IMR-90 (cell line): ENCODE measurements around the gene HOXA13. TPM values are rescaled to one million over a fixed set of nuclear protein-coding genes. Genes with fewer than 3 reads are reported as not detected.

Experiments used
- ATAC-seq: fragments of 200-7000 bp; cut with Tn5 transposase; 2 replicates; pipeline ENCODE4 v1.9.1; 2020; ENCODE audit warnings: low read depth, mild to moderate bottlenecking, moderate library complexity
- BruUV-seq: library from RNA; stranded (reverse); fragments of 400-500 nt; replicated peaks from 2 replicates; lab custom pipeline; 2021; lab: Mats Ljungman, UMichigan
- CTCF ChIA-PET: fragments of 300-600 bp; formaldehyde crosslinking; extraction: SDS; loops from one replicate; lab custom pipeline; 2021; ENCODE audit warnings: antibody characterized with exemption; lab: Yijun Ruan, JAX
- POLR2A ChIA-PET: fragments of 300-600 bp; sonication (Branson Sonifier 250); formaldehyde crosslinking; loops from one replicate; lab custom pipeline; 2022; ENCODE audit warnings: antibody characterized with exemption; ENCODE audit not compliant: unreplicated experiment; lab: Charles Lee
- DNase-seq: peaks from one replicate; pipeline ENCODE4 v3.0.0; 2013
- H2AFZ ChIP-seq: replicated peaks from 2 replicates; pipeline ENCODE3; 2013; ENCODE audit warnings: low read length, mild to moderate bottlenecking; ENCODE audit not compliant: poor library complexity
- H2AK5ac ChIP-seq: 2 replicates; pipeline ENCODE4 v1.6.1; 2013; ENCODE audit warnings: low read depth, low read length, inconsistent platforms
- H2AK9ac ChIP-seq: replicated peaks from 2 replicates; pipeline ENCODE3; 2013; ENCODE audit warnings: mild to moderate bottlenecking, low read depth, low read length, moderate library complexity; ENCODE audit not compliant: poor library complexity
- H2BK120ac ChIP-seq: 2 replicates; pipeline ENCODE4 v1.6.1; 2013; ENCODE audit warnings: low read depth, low read length, inconsistent platforms
- H2BK15ac ChIP-seq: 3 replicates; pipeline ENCODE4 v1.6.1; 2013; ENCODE audit warnings: low read depth, low read length, inconsistent platforms
- H2BK20ac ChIP-seq: 2 replicates; pipeline ENCODE4 v1.6.1; 2013; ENCODE audit warnings: low read depth, mild to moderate bottlenecking, inconsistent platforms, low read length, moderate library complexity
- H2BK5ac ChIP-seq: 2 replicates; pipeline ENCODE4 v1.6.1; 2013; ENCODE audit warnings: mild to moderate bottlenecking, low read depth, low read length, inconsistent platforms; ENCODE audit not compliant: poor library complexity, severe bottlenecking
- H3K14ac ChIP-seq: replicated peaks from 2 replicates; pipeline ENCODE4 v1.6.1; 2013; ENCODE audit warnings: low read depth, low read length, inconsistent platforms
- H3K18ac ChIP-seq: 2 replicates; pipeline ENCODE4 v1.6.1; 2013; ENCODE audit warnings: low read depth, low read length, control low read depth
- H3K23ac ChIP-seq: 2 replicates; pipeline ENCODE4 v1.6.1; 2013; ENCODE audit warnings: low read depth, low read length, inconsistent platforms
- H3K27ac ChIP-seq: 2 replicates; pipeline ENCODE4 v1.5.1; 2013; ENCODE audit warnings: mild to moderate bottlenecking, control low read depth, low read length; ENCODE audit not compliant: insufficient read depth
- H3K27me3 ChIP-seq: 2 replicates; pipeline ENCODE4 v1.6.1; 2013; ENCODE audit warnings: low read length; ENCODE audit not compliant: control insufficient read depth, insufficient read depth
- H3K36me3 ChIP-seq: 2 replicates; pipeline ENCODE4 v1.6.1; 2013; ENCODE audit warnings: low read length, mixed read lengths; ENCODE audit not compliant: control insufficient read depth, insufficient read depth
- H3K4ac ChIP-seq: 2 replicates; pipeline ENCODE4 v1.6.1; 2013; ENCODE audit warnings: low read depth, low read length, inconsistent platforms
- H3K4me1 ChIP-seq: 2 replicates; pipeline ENCODE4 v1.6.1; 2013; ENCODE audit warnings: low read length, mixed read lengths; ENCODE audit not compliant: control insufficient read depth, insufficient read depth
- H3K4me2 ChIP-seq: 2 replicates; pipeline ENCODE4 v1.6.1; 2013; ENCODE audit warnings: low read depth, mild to moderate bottlenecking, control low read depth, low read length, moderate library complexity
- H3K4me3 ChIP-seq: 2 replicates; pipeline ENCODE4 v1.5.1; 2013; ENCODE audit warnings: low read depth, mild to moderate bottlenecking, control low read depth, low read length, moderate library complexity; ENCODE audit not compliant: insufficient read depth
- H3K56ac ChIP-seq: 2 replicates; pipeline ENCODE4 v1.6.1; 2013; ENCODE audit warnings: low read length, inconsistent platforms; ENCODE audit not compliant: insufficient read depth; ENCODE audit errors: extremely low read depth
- H3K79me1 ChIP-seq, 2 experiments: 2 replicates each; pipeline ENCODE4 v1.6.1; 2013; ENCODE audit warnings: low read length in 2 of 2, inconsistent platforms in 1 of 2, low read depth in 1 of 2
- H3K9ac ChIP-seq: 2 replicates; pipeline ENCODE4 v1.6.1; 2013; ENCODE audit warnings: low read depth, low read length, control low read depth
- H3K9me1 ChIP-seq: 2 replicates; pipeline ENCODE4 v1.6.1; 2013; ENCODE audit warnings: low read length, inconsistent platforms; ENCODE audit not compliant: insufficient read depth
- H3K9me3 ChIP-seq: 2 replicates; pipeline ENCODE4 v1.6.1; 2013; ENCODE audit warnings: low read length; ENCODE audit not compliant: control insufficient read depth, insufficient read depth
- H4K20me1 ChIP-seq: 2 replicates; pipeline ENCODE4 v1.6.1; 2013; ENCODE audit warnings: low read length, inconsistent platforms; ENCODE audit not compliant: insufficient read depth
- H4K5ac ChIP-seq: 2 replicates; pipeline ENCODE4 v1.6.1; 2013; ENCODE audit warnings: mild to moderate bottlenecking, low read depth, low read length, control low read depth
- H4K8ac ChIP-seq, 2 experiments: 2 replicates each; pipeline ENCODE4 v1.6.1; 2013; ENCODE audit warnings: low read depth in 2 of 2, low read length in 2 of 2, control low read depth in 1 of 2, inconsistent platforms in 1 of 2
- H4K91ac ChIP-seq: 2 replicates; pipeline ENCODE4 v1.6.1; 2013; ENCODE audit warnings: low read depth, low read length, inconsistent platforms; ENCODE audit not compliant: insufficient read depth
- BHLHE40 ChIP-seq: fragments of 150-350 bp; IDR thresholded peaks from 2 replicates; pipeline ENCODE4 v1.6.1; 2016; ENCODE audit warnings: mild to moderate bottlenecking, low read depth, low read length
- CEBPB ChIP-seq: IDR thresholded peaks from 2 replicates; pipeline ENCODE4 v1.6.1; 2012; ENCODE audit warnings: low read depth, low read length, improper control_type of control experiment
- CHD1 ChIP-seq: IDR thresholded peaks from 2 replicates; pipeline ENCODE4 v1.6.1; 2012; ENCODE audit warnings: low read depth, low read length, improper control_type of control experiment
- FOS ChIP-seq: fragments of 150-350 bp; IDR thresholded peaks from 2 replicates; pipeline ENCODE4 v1.6.1; 2016; ENCODE audit warnings: low read depth, low read length
- MAFK ChIP-seq: IDR thresholded peaks from 2 replicates; pipeline ENCODE4 v1.6.1; 2012; ENCODE audit warnings: low read depth, low read length, improper control_type of control experiment
- MAZ ChIP-seq: IDR thresholded peaks from 2 replicates; pipeline ENCODE4 v1.6.1; 2012; ENCODE audit warnings: low read depth, mild to moderate bottlenecking, low read length, improper control_type of control experiment, moderate library complexity, borderline replicate concordance
- MXI1 ChIP-seq: IDR thresholded peaks from 2 replicates; pipeline ENCODE4 v1.6.1; 2012; ENCODE audit warnings: low read depth, mild to moderate bottlenecking, low read length, moderate library complexity, borderline replicate concordance
- NFE2L2 ChIP-seq: fragments of 150-350 bp; IDR thresholded peaks from 2 replicates; pipeline ENCODE4 v1.6.1; 2016; ENCODE audit warnings: low read depth, mild to moderate bottlenecking, low read length
- POLR2A ChIP-seq: IDR thresholded peaks from 2 replicates; pipeline ENCODE4 v1.6.1; 2012; ENCODE audit warnings: mild to moderate bottlenecking, low read depth, low read length
- RAD21 ChIP-seq: IDR thresholded peaks from 2 replicates; pipeline ENCODE4 v1.6.1; 2012; ENCODE audit warnings: low read length, improper control_type of control experiment
- RCOR1 ChIP-seq: IDR thresholded peaks from 2 replicates; pipeline ENCODE4 v1.6.1; 2012; ENCODE audit warnings: mild to moderate bottlenecking, low read length, improper control_type of control experiment; ENCODE audit not compliant: insufficient replicate concordance
- RFX5 ChIP-seq: IDR thresholded peaks from 2 replicates; pipeline ENCODE4 v1.8.0; 2012; ENCODE audit warnings: low read depth, mild to moderate bottlenecking, low read length, moderate library complexity
- SMC3 ChIP-seq: fragments of 150-350 bp; IDR thresholded peaks from 2 replicates; pipeline ENCODE4 v1.6.1; 2016; ENCODE audit warnings: low read depth, mild to moderate bottlenecking, antibody characterized with exemption, low read length, moderate library complexity
- WGBS, 2 experiments: methylation state at CpG; one replicate each; pipeline versions ENCODE4 v1.1.5 to v1.1.7; 2013; ENCODE audit warnings: missing lambda C conversion rate in 2 of 2; ENCODE audit not compliant: insufficient read length in 1 of 2; ENCODE audit errors: extremely low coverage in 2 of 2; 5-methylcytosine and 5-hydroxymethylcytosine counted together
- dilution Hi-C: fragments of 300-500 bp; cut with HindIII; formaldehyde crosslinking; loops from one replicate; pipeline ENCODE4 v1.14.3; 2018; ENCODE audit warnings: low sequenced_read_pairs; ENCODE audit not compliant: unreplicated experiment
- in situ Hi-C: fragments of 300-500 bp; cut with MboI; formaldehyde crosslinking; loops from 3 replicates; pipeline ENCODE4 v1.14.3; 2019; ENCODE audit warnings: low sequenced_read_pairs, inconsistent platforms, mixed read lengths
- intact Hi-C: fragments of 100-400 bp; cut with micrococcal nuclease; formaldehyde crosslinking; loops from 2 replicates; pipeline ENCODE4 v1.10.0; 2022
- polyA plus RNA-seq, 3 experiments: library from polyadenylated mRNA; depleted of rRNA; stranded (reverse); fragments of >200 nt; gene quantifications; 2 replicates each; pipeline ENCODE4 v1.2.3, GENCODE V29; 2012; ENCODE audit warnings: low replicate concordance in 1 of 3
- total RNA-seq: library from RNA; depleted of rRNA; stranded (reverse); fragments of >200 nt; gene quantifications from 2 replicates; pipeline ENCODE4 v1.2.3, GENCODE V29; 2012
- TF ChIP-seq, protein P1 (sequence below): fragments of 150-350 bp; IDR thresholded peaks from 2 replicates; pipeline ENCODE4 v1.6.1; 2016; ENCODE audit warnings: low read depth, mild to moderate bottlenecking, low read length, moderate library complexity, borderline replicate concordance
- TF ChIP-seq, protein P2 (sequence below): conservative IDR thresholded peaks from 2 replicates; pipeline ENCODE4 v1.5.1; 2012; ENCODE audit warnings: mild to moderate bottlenecking, low read depth, low read length, improper control_type of control experiment
- TF ChIP-seq, protein P3 (sequence below): fragments of 150-350 bp; IDR thresholded peaks from 2 replicates; pipeline ENCODE4 v1.6.1; 2017; ENCODE audit warnings: mild to moderate bottlenecking, antibody characterized with exemption, low read length, low read depth

Gene HOXA13
- total and polyA plus RNA-seq, 2 of the 4 experiments (the other 2 are of a cell fraction) = not detected

DNA sequence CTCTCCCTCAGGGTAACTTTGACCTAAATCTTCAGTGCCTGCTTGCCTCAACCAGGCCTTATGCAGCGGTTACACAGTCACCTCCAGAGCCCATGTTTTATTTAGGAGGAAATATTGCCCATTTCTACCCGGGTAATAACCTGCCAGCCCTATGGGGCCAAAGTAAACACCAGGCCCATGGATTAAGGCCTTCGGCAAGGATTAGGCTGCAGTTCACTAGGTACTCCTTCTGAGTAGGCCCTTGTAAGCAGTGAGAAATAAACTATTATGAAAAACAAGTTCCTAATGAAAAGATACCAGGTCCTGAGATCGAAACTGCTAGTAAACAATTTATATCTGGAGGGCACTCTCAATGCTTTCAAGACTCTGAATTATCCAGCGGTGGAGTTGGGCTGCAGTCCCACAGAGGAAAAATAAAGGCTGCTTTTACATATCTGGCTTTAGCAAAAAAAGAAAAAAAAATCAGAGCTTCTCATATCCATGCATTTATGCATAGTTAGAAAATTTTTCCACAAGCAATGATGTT, 22.0 kb downstream of the HOXA13 start:
- Histone ChIP-seq H2BK20ac (no peak overlapping the region), H2AK5ac (no peak overlapping the region), H2AK9ac (no peak overlapping the region), H3K56ac (no peak overlapping the region), H4K5ac (no peak overlapping the region), H3K9me3 (peaks cover 3% of the 10 kb centered on the region; the same call in 1 of the 2 replicates), H3K4me2 (no peak overlapping the region), H3K79me1 (no peaks in the 10 kb centered on the region), H3K9ac (no peak overlapping the region), H4K20me1 (0 out of 2 replicates have a peak, but pooled peaks cover 7% of the 10 kb centered on the region), H3K18ac (no peak overlapping the region), H2BK120ac (no peak overlapping the region), H3K27me3 (peaks cover 88% of the 10 kb centered on the region), H3K4ac (no peak overlapping the region), H3K9me1 (no peaks in the 10 kb centered on the region), H3K23ac (no peak overlapping the region), H3K27ac (no peak overlapping the region), H3K14ac (no peak overlapping the region), H2BK5ac (no peak overlapping the region), H4K8ac (no peak overlapping the region), H4K91ac (no peak overlapping the region), H2BK15ac (no peak overlapping the region), H3K4me1 (no peaks in the 10 kb centered on the region; the same call in 1 of the 2 replicates), H3K36me3 (no peaks in the 10 kb centered on the region), H2AFZ (no peak overlapping the region), H3K4me3 (no peak overlapping the region)
- BruUV-seq = no TSS peak
- no peak for ATAC-seq
- no peak for TF ChIP-seq MAFK
- TF ChIP-seq NFE2L2 = no peak
- TF ChIP-seq SMC3 = no peak
- TF ChIP-seq, protein P1, sequence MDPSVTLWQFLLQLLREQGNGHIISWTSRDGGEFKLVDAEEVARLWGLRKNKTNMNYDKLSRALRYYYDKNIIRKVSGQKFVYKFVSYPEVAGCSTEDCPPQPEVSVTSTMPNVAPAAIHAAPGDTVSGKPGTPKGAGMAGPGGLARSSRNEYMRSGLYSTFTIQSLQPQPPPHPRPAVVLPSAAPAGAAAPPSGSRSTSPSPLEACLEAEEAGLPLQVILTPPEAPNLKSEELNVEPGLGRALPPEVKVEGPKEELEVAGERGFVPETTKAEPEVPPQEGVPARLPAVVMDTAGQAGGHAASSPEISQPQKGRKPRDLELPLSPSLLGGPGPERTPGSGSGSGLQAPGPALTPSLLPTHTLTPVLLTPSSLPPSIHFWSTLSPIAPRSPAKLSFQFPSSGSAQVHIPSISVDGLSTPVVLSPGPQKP = no peak
- TF ChIP-seq CHD1 = no peak
- no peak for TF ChIP-seq MAZ
- TF ChIP-seq CEBPB = no peak
- no peak for TF ChIP-seq RCOR1
- TF ChIP-seq FOS = no peak
- TF ChIP-seq, protein P2, sequence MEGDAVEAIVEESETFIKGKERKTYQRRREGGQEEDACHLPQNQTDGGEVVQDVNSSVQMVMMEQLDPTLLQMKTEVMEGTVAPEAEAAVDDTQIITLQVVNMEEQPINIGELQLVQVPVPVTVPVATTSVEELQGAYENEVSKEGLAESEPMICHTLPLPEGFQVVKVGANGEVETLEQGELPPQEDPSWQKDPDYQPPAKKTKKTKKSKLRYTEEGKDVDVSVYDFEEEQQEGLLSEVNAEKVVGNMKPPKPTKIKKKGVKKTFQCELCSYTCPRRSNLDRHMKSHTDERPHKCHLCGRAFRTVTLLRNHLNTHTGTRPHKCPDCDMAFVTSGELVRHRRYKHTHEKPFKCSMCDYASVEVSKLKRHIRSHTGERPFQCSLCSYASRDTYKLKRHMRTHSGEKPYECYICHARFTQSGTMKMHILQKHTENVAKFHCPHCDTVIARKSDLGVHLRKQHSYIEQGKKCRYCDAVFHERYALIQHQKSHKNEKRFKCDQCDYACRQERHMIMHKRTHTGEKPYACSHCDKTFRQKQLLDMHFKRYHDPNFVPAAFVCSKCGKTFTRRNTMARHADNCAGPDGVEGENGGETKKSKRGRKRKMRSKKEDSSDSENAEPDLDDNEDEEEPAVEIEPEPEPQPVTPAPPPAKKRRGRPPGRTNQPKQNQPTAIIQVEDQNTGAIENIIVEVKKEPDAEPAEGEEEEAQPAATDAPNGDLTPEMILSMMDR = no peak
- no peak for TF ChIP-seq RFX5
- TF ChIP-seq BHLHE40 = no peak
- no peak for TF ChIP-seq RAD21
- no peak for TF ChIP-seq POLR2A
- no peak for TF ChIP-seq MXI1
- TF ChIP-seq, protein P3, sequence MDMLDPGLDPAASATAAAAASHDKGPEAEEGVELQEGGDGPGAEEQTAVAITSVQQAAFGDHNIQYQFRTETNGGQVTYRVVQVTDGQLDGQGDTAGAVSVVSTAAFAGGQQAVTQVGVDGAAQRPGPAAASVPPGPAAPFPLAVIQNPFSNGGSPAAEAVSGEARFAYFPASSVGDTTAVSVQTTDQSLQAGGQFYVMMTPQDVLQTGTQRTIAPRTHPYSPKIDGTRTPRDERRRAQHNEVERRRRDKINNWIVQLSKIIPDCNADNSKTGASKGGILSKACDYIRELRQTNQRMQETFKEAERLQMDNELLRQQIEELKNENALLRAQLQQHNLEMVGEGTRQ = no peak
- in situ Hi-C loops = no loop called here
- dilution Hi-C loops = no loop called here
- intact Hi-C loops = no loop called here
- DNase-seq = no peak
- whole genome bisulfite sequencing, 2 experiments = no CpG with 5 or more reads among the region's 5 CpGs
- ChIA-PET CTCF (interaction anchor here (0.5 to 1.3 kb wide), 2 partner anchors 17 to 323 kb away, joined by 3 to 4 read pairs; no protein-coding TSS in a partner anchor), POLR2A (no interaction called here)
